Inflammatory macrophage treated with lipopolysaccharide for 4 hours (primary cell): ENCODE measurements around the gene TNS3.

ENCODE experiments used
- DNase-seq: peaks from one replicate; pipeline ENCODE4 v3.0.0-alpha.2; 2020

The TNS3 gene

GRCh38 chr7:47502240-47502877 lies 79.6 kb downstream of the TNS3 start:
- no peak for DNase-seq

GRCh38 chr7:47501406-47501805 lies 80.5 kb downstream of the TNS3 start:
- no peak for DNase-seq

- DNase-seq: no peak
Measured at GRCh38 chr7:47500103-47500563, 81.8 kb downstream of the TNS3 start.

- DNase-seq: no peak
Measured at GRCh38 chr7:47498229-47499056, 83.5 kb downstream of the TNS3 start.

- peak; percentile 90 for DNase-seq
Measured at GRCh38 chr7:47497367-47498096, 84.4 kb downstream of the TNS3 start.

- no peak for DNase-seq
Measured at GRCh38 chr7:47496666-47497065, 85.2 kb downstream of the TNS3 start.

GRCh38 chr7:47496056-47496665 lies 85.8 kb downstream of the TNS3 start:
- DNase-seq: no peak

- peak; percentile 74 for DNase-seq
Measured at GRCh38 chr7:47493976-47494911, 87.7 kb downstream of the TNS3 start.

- no peak for DNase-seq
Measured at GRCh38 chr7:47492716-47493325, 89.1 kb downstream of the TNS3 start.

- no peak for DNase-seq
Measured at GRCh38 chr7:47490501-47491265, 91.2 kb downstream of the TNS3 start.

- DNase-seq: no peak
Measured at GRCh38 chr7:47489624-47490023, 92.3 kb downstream of the TNS3 start.

- DNase-seq: no peak
Measured at GRCh38 chr7:47488969-47489342, 93.0 kb downstream of the TNS3 start.

GRCh38 chr7:47488201-47488968 lies 93.5 kb downstream of the TNS3 start:
- DNase-seq: no peak

- DNase-seq: no peak
Measured at GRCh38 chr7:47485640-47486435, 96.1 kb downstream of the TNS3 start.

- no peak for DNase-seq
Measured at GRCh38 chr7:47484923-47485639, 96.8 kb downstream of the TNS3 start.

GRCh38 chr7:47484457-47484856 lies 97.5 kb downstream of the TNS3 start:
- no peak for DNase-seq

GRCh38 chr7:47483604-47484273 lies 98.2 kb downstream of the TNS3 start:
- no peak for DNase-seq
